Neural cell (in vitro differentiated cells): ENCODE data around the gene DAPP1.

Experiments
- CTCF ChIP-seq: fragments of 450-650 bp; IDR thresholded peaks from 2 replicates; pipeline ENCODE4 v1.5.1; 2014; ENCODE audit warnings: antibody characterized with exemption, mild to moderate bottlenecking, moderate library complexity; ENCODE audit not compliant: poor library complexity, severe bottlenecking
- EP300 ChIP-seq: fragments of 450-650 bp; conservative IDR thresholded peaks from 2 replicates; pipeline ENCODE4 v1.6.1; 2014; ENCODE audit warnings: antibody characterized with exemption, mild to moderate bottlenecking, moderate library complexity; ENCODE audit not compliant: poor library complexity, severe bottlenecking
- EZH2 ChIP-seq: fragments of 200-600, 300-800 bp; shearing (Covaris generic), sonication (generic); IDR thresholded peaks from 2 replicates; pipeline ENCODE4 v1.6.1; 2014; ENCODE audit warnings: antibody characterized with exemption, low read length, borderline replicate concordance, mild to moderate bottlenecking; ENCODE audit not compliant: insufficient read depth, poor library complexity, severe bottlenecking
- POLR2AphosphoS5 ChIP-seq: IDR thresholded peaks from 2 replicates; pipeline ENCODE4 v1.6.1; 2012

GRCh38 chr4:99853999-99854398 lies 37.4 kb downstream of the DAPP1 start:
- TF ChIP-seq CTCF, result no peak
- TF ChIP-seq POLR2AphosphoS5, result no peak
- no peak for TF ChIP-seq EP300
- TF ChIP-seq EZH2, result no peak
